Neural cell (in vitro differentiated cells): ENCODE measurements around the gene ZNF107. TPM values are rescaled to one million over a fixed set of nuclear protein-coding genes. Genes with fewer than 3 reads are reported as not detected.

Experiments
- H2AFZ ChIP-seq: fragments of 200-600, 300-800 bp; sonication (generic), shearing (Covaris generic); 2 replicates; pipeline ENCODE4 v1.6.0; 2014; ENCODE audit warnings: low read depth, mild to moderate bottlenecking, antibody characterized with exemption, low read length, moderate library complexity
- H3F3A ChIP-seq: fragments of 200-600 bp; shearing (Covaris generic); 2 replicates; pipeline ENCODE4 v1.6.1; 2016; ENCODE audit warnings: mild to moderate bottlenecking, moderate library complexity, mixed read lengths, antibody characterized with exemption, low read length; ENCODE audit not compliant: insufficient read depth, poor library complexity, severe bottlenecking
- H3K27ac ChIP-seq: fragments of 200-600, 300-800 bp; sonication (generic), shearing (Covaris generic); 2 replicates; pipeline ENCODE4 v1.5.1; 2014; ENCODE audit warnings: mild to moderate bottlenecking, low read length, moderate library complexity
- H3K27me3 ChIP-seq: fragments of 300-800, 200-600 bp; sonication (generic), shearing (Covaris generic); 2 replicates; pipeline ENCODE4 v1.6.0; 2014; ENCODE audit warnings: mild to moderate bottlenecking, low read depth, low read length, moderate library complexity; ENCODE audit not compliant: insufficient read depth
- H3K36me3 ChIP-seq: fragments of 300-800, 200-600 bp; sonication (generic), shearing (Covaris generic); 2 replicates; pipeline ENCODE4 v1.5.1; 2014; ENCODE audit warnings: mild to moderate bottlenecking, antibody characterized with exemption, low read length, moderate library complexity; ENCODE audit not compliant: insufficient read depth
- H3K4me2 ChIP-seq: fragments of 300-800, 200-600 bp; sonication (generic), shearing (Covaris generic); 2 replicates; pipeline ENCODE4 v1.6.0; 2014; ENCODE audit warnings: mild to moderate bottlenecking, low read length
- H3K4me3 ChIP-seq: fragments of 300-800, 200-600 bp; sonication (generic), shearing (Covaris generic); 2 replicates; pipeline ENCODE4 v1.5.1; 2014; ENCODE audit warnings: mild to moderate bottlenecking, low read length, moderate library complexity
- H3K79me2 ChIP-seq: fragments of 200-600 bp; shearing (Covaris generic); replicated peaks from 2 replicates; pipeline ENCODE4 v1.6.0; 2014; ENCODE audit warnings: mild to moderate bottlenecking, low read length, moderate library complexity; ENCODE audit not compliant: insufficient read depth
- H3K9ac ChIP-seq: fragments of 300-800, 200-600 bp; sonication (generic), shearing (Covaris generic); 2 replicates; pipeline ENCODE4 v1.6.1; 2016; ENCODE audit warnings: mild to moderate bottlenecking, low read length, mixed read lengths
- H3K9me2 ChIP-seq: fragments of 200-600 bp; shearing (Covaris generic); 2 replicates; pipeline ENCODE4 v1.6.1; 2016; ENCODE audit warnings: mild to moderate bottlenecking, low read length, mixed read lengths; ENCODE audit not compliant: insufficient read depth
- H3K9me3 ChIP-seq: fragments of 200-600, 300-800 bp; sonication (generic), shearing (Covaris generic); 2 replicates; pipeline ENCODE4 v1.6.1; 2016; ENCODE audit warnings: mild to moderate bottlenecking, mixed run types, low read length, moderate library complexity, mixed read lengths
- H4K20me1 ChIP-seq: fragments of 200-600 bp; shearing (Covaris generic); 2 replicates; pipeline ENCODE4 v1.6.1; 2016; ENCODE audit warnings: mild to moderate bottlenecking, mixed run types; ENCODE audit not compliant: insufficient read depth
- EP300 ChIP-seq: fragments of 450-650 bp; conservative IDR thresholded peaks from 2 replicates; pipeline ENCODE4 v1.6.1; 2014; ENCODE audit warnings: antibody characterized with exemption, mild to moderate bottlenecking, moderate library complexity; ENCODE audit not compliant: poor library complexity, severe bottlenecking
- EZH2 ChIP-seq: fragments of 200-600, 300-800 bp; shearing (Covaris generic), sonication (generic); IDR thresholded peaks from 2 replicates; pipeline ENCODE4 v1.6.1; 2014; ENCODE audit warnings: antibody characterized with exemption, low read length, borderline replicate concordance, mild to moderate bottlenecking; ENCODE audit not compliant: insufficient read depth, poor library complexity, severe bottlenecking
- MXI1 ChIP-seq: fragments of 450-650 bp; conservative IDR thresholded peaks from 2 replicates; pipeline ENCODE4 v1.6.1; 2014; ENCODE audit warnings: antibody characterized with exemption, mild to moderate bottlenecking; ENCODE audit not compliant: poor library complexity, severe bottlenecking
- POLR2AphosphoS5 ChIP-seq: IDR thresholded peaks from 2 replicates; pipeline ENCODE4 v1.6.1; 2012
- RAD21 ChIP-seq: fragments of 450-650 bp; conservative IDR thresholded peaks from 2 replicates; pipeline ENCODE4 v1.6.1; 2014; ENCODE audit warnings: antibody characterized with exemption, mild to moderate bottlenecking, moderate library complexity
- REST ChIP-seq: IDR thresholded peaks from 2 replicates; pipeline ENCODE4 v1.6.1; 2012; ENCODE audit warnings: borderline replicate concordance
- SMC3 ChIP-seq: fragments of 450-650 bp; conservative IDR thresholded peaks from 2 replicates; pipeline ENCODE4 v1.6.1; 2014; ENCODE audit warnings: antibody characterized with exemption, mild to moderate bottlenecking, moderate library complexity; ENCODE audit not compliant: poor library complexity
- TAF1 ChIP-seq: IDR thresholded peaks from 2 replicates; pipeline ENCODE4 v1.6.1; 2012; ENCODE audit warnings: low read depth
- polyA plus RNA-seq: library from polyadenylated mRNA; depleted of rRNA; stranded (reverse); fragments of >200 nt; gene quantifications from 2 replicates; pipeline ENCODE4 v1.2.3, GENCODE V29; 2014
- TF ChIP-seq, protein P1 (sequence below): fragments of 450-650 bp; IDR thresholded peaks from 2 replicates; pipeline ENCODE4 v1.5.1; 2014; ENCODE audit warnings: antibody characterized with exemption, mild to moderate bottlenecking, moderate library complexity; ENCODE audit not compliant: poor library complexity, severe bottlenecking

ZNF107 gene
- polyA plus RNA-seq, 1 donor from 2014 or later = 7.9 TPM

DNA sequence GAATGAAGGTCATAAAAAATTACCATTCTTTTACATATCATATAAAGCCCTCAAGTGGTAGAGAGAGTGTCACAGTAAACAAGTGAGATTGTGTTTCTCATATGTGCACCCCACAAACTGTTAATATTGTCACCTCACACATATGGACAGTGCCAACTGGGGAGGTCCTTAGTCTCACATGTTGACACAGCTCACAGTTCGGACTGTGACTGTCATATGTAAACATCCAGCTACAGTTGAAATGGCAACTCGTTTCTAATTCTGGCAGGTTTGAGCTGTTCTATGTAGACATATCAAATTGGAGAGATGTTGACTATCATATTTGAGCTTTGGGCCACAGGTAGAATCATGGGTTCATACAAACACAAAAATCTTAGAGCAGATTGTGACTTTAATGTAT, 39.4 kb upstream of the ZNF107 start:
- H3K79me2 ChIP-seq = no peaks in the 10 kb centered on the region
- no peaks in the 10 kb centered on the region for H3K9me2 ChIP-seq
- no peak overlapping the region for H3K27ac ChIP-seq
- no peak overlapping the region for H3K4me3 ChIP-seq
- TF ChIP-seq EP300 = no peak
- TF ChIP-seq, protein P1, sequence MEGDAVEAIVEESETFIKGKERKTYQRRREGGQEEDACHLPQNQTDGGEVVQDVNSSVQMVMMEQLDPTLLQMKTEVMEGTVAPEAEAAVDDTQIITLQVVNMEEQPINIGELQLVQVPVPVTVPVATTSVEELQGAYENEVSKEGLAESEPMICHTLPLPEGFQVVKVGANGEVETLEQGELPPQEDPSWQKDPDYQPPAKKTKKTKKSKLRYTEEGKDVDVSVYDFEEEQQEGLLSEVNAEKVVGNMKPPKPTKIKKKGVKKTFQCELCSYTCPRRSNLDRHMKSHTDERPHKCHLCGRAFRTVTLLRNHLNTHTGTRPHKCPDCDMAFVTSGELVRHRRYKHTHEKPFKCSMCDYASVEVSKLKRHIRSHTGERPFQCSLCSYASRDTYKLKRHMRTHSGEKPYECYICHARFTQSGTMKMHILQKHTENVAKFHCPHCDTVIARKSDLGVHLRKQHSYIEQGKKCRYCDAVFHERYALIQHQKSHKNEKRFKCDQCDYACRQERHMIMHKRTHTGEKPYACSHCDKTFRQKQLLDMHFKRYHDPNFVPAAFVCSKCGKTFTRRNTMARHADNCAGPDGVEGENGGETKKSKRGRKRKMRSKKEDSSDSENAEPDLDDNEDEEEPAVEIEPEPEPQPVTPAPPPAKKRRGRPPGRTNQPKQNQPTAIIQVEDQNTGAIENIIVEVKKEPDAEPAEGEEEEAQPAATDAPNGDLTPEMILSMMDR = no peak
- no peak for TF ChIP-seq SMC3
- TF ChIP-seq EZH2 = no peak
- no peak for TF ChIP-seq MXI1
- no peak for TF ChIP-seq TAF1
- no peak for TF ChIP-seq RAD21
- no peak for TF ChIP-seq REST
- TF ChIP-seq POLR2AphosphoS5 = no peak
- H3F3A ChIP-seq = no peaks in the 10 kb centered on the region
- H3K9ac ChIP-seq = no peak overlapping the region
- no peak overlapping the region for H3K4me2 ChIP-seq
- H3K27me3 ChIP-seq = no peaks in the 10 kb centered on the region
- H3K9me3 ChIP-seq = no peaks in the 10 kb centered on the region
- no peak overlapping the region for H2AFZ ChIP-seq
- no peaks in the 10 kb centered on the region for H3K36me3 ChIP-seq
- H4K20me1 ChIP-seq = no peaks in the 10 kb centered on the region

- Histone ChIP-seq H2AFZ (no peak overlapping the region), H3K79me2 (no peaks in the 10 kb centered on the region), H3K27ac (no peak overlapping the region), H3K9me2 (no peaks in the 10 kb centered on the region), H4K20me1 (no peaks in the 10 kb centered on the region), H3K9me3 (no peaks in the 10 kb centered on the region), H3K4me2 (no peak overlapping the region), H3K36me3 (no peaks in the 10 kb centered on the region), H3K9ac (no peak overlapping the region), H3K27me3 (no peaks in the 10 kb centered on the region), H3F3A (no peaks in the 10 kb centered on the region), H3K4me3 (no peak overlapping the region)
- TF ChIP-seq, protein P1 = no peak
- TF ChIP-seq SMC3 (no peak), MXI1 (no peak), POLR2AphosphoS5 (no peak), EP300 (no peak), TAF1 (no peak), RAD21 (no peak), REST (no peak), EZH2 (no peak)
Measured at GRCh38 chr7:64628192-64628591, 37.7 kb upstream of the ZNF107 start.
